GM18873 (cell line): ENCODE measurements around the gene EHMT2.
"Not testable (repeated sequence)": the region's sequence is repeated elsewhere in the genome, so short reads cannot be mapped to it uniquely, and the experiment has no call there.

Experiments
- ATAC-seq: cut with Tn5 transposase; IDR thresholded peaks from one replicate; pipeline ENCODE4 v1.9.1; 2021; ENCODE audit warnings: mild to moderate bottlenecking, moderate library complexity, moderate number of reproducible peaks; ENCODE audit not compliant: unreplicated experiment, low FRiP score

EHMT2 gene

DNA sequence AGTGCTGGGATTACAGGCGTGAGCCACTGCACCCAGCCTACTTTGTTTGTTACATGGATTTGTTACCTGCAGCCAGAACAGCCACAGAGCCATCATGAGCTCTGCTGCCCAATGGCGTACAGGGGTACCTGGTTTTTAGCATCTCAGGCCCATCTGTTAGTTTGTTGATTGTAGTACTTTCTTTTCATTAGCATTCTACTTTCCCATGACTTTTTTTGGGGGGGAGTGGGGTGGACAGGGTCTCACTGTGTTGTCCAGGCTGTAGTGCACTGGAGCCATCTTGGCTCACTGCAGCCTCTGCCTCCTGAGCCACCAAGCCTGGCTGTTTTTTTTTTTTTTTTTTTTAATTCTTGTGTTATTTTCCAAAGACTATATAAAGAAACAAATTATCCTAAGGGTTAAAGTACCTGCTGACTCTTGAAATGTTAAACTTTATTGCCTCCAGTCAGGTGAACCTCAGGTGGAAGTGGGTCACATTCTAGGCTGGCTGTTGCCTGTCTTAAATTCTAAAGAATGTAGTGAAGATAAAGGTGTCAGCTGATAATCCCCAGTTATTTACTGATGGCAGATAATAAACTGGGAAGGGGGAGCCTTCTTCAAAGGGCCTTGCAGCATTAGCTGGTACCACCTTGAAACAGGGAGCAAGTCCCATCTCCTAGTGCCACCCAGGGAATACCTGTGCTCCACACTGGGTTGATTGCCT lies 50.1 kb downstream of the EHMT2 start:
- ATAC-seq: no peak

- no peak for ATAC-seq
Measured at GRCh38 chr6:31844507-31844906, 53.0 kb downstream of the EHMT2 start.

DNA sequence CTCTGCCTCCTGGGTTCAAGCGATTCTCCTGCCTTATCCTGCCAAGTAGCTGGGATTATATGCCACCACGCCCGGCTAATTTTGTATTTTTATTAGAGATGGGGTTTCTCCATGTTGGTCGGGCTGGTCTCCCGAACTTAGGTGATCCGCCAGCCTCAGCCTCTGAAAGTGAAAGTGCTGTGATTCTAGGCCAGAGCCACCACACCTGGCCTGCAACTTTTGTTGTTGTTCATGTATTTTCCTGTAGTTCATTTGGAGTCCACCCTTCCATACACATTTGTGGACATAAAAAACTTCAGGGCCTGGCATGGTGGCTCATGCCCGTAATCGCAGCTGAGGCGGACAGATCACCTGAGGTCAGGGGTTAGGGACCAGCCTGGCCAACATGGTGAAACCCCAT lies 55.4 kb downstream of the EHMT2 start:
- ATAC-seq: no peak

- ATAC-seq: not testable (repeated sequence)
Measured at GRCh38 chr6:31839779-31840126, 57.7 kb downstream of the EHMT2 start.

DNA sequence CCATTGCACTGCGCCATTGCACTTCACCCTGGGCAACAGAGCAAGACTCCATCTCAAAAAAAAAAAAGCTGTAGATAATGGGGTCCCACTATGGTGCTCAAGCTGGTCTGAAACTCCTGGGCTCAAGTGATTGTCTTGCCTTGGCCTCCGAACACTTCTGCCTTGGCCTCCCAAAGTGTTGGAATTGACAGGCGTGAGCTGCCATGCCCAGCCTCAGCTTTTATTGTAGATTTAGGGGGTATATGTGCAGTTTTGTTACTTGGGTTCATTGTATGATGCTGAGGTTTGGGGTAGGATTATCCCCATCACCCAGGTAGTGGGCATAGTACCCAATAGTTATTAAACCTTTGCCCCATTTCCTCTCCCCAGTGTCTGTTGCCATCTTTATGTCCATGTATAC lies 58.5 kb downstream of the EHMT2 start:
- no peak for ATAC-seq

- not testable (repeated sequence) for ATAC-seq
Measured at GRCh38 chr6:31838114-31838553, 59.4 kb downstream of the EHMT2 start.

DNA sequence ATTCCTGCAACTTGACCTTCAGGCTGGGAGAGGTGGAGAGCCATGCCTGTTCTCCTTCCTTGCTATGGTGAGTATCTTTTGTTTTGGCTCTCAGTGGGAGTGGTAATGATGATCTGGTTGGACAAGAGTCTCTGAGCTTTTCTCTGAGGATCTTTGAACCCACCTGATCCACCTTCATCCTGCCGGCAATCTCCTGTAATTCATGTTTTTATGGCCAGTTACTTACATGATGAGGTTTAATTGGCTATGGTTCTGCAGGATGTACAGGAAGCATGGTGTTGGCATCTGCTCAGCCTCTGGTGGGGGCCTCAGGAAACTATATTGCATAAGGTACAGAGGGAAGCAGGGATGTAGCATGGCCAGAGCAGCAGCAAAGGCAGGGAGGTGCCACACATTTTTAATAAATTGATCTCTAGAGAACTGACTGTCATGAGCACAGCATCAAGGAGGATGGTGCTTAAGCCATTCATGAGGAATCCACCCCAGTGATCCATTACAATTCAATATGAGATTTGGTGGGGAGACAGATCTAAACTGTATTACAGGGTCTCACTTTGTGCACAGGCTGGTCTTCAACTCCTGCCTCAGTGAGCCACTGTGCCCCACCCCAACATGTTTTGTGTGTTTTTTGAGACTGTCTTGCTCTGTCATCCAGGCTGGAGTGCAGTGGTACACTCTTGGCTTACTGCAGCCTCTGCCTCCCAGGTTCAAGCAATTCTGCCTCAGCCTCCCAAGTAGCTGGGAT lies 60.0 kb downstream of the EHMT2 start:
- ATAC-seq: no peak

- ATAC-seq: no peak
Measured at GRCh38 chr6:31836474-31837368, 60.8 kb downstream of the EHMT2 start.

- ATAC-seq: no peak
Measured at GRCh38 chr6:31836047-31836473, 61.4 kb downstream of the EHMT2 start.

DNA sequence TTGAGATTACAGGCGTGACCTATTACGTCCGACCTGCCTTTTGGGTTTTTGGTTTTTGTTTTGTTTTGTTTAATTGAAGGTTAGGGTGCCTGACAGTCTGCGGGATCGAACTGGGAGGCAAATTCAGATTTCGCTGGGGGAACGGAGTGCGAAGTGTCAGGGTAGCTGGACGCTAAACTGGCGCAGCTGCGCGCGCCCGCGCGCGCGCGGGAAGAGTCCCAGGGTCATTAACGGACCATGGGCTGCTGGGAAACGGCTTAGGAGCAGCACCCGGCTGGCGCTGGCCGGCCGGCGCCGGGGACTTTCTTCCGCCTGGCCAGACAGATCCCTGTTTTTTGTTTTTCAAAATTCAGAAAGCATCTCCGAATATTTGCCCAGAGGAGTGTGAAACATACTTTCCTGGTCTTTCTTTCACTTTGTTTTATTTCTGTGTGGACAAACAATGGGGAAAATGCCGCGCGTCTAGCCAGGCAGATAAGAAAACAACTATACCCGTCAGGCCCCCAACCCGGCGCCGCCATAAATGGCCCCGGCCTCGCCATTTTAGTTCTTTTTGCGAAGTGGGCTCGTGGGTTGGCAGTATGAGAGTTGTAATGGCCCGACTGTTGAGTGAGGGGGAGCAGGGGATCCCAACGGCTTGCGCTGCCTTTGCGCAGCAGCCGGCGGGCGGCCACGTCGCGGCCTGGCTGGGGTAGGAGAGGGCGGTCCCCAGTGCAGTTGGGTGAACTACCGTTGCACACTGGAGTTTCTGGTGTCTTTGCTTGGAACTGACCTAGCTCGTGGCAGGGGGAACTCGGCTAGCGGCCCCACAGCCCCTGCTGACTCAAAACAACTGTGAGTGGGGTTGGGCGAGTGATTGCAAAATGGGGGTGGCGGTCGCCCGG lies 62.9 kb downstream of the EHMT2 start:
- ATAC-seq: no peak

DNA sequence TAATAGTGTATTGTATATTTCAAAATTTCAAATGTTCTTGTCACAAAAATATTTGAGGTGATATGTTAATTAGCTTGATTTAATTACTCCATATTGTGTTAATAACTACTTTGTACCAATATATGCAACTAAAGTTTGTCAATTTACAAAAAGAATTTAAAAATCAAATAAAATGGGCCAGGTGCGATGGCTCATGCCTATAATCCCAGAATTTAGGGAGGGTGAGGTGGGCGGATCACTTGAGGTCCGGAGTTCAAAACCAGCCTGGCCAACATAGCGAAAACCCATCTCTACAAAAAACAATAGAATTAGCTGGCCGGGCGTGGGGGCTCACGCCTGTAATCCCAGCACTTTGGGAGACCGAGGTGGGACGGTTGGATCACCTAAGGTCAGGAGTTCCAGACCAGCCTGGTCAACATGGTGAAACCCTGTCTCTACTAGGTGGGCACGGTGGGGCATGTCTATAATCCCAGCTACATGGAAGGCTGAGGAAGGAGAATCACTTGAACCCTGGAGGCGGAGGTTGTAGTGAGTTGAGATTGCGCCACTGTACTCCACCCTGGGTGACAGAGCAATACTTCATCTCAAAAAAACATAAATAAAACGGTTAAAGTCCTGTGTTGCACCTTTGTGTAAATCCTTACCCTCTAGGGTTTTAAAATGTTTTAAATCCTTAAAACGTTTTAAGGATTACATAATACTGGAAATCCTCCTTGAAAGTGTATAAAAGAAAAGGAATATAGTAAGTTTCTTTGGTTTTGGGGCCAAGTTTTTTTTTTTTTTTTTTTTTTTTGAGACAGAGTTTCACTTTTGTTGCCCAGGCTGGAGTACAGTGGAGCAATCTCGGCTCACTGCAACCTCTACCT lies 65.9 kb downstream of the EHMT2 start:
- ATAC-seq: no peak

DNA sequence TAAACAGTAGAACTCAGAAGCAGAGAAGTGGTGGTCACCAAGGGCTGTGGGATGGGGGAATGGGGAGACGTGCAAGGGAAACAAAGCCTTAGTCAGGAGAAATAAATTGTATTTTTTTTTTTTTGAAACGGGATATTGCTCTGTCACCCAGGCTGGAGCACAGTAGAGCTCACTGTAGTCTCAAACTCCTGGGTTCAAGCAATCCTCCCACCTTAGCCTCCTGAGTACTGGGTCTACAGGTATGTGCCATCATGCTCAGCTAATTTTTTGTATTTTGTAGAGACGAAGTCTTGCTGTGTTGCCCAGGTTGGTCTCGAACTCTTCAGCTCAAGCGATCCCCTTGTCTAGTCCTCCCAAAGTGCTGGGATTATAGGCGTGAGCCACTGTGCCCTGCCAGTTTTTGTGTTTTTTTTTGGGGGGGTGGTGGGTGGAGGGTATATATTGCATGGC lies 66.6 kb downstream of the EHMT2 start:
- ATAC-seq: no peak
